Loucy (cell line): ENCODE results near the gene STAT5B.

Experiments used
- EZH2phosphoT487 ChIP-seq: fragments of 200-600 bp; IDR thresholded peaks from 2 replicates; pipeline ENCODE4 v1.6.1; 2018; ENCODE audit warnings: antibody characterized with exemption, mild to moderate bottlenecking, moderate library complexity, borderline replicate concordance
- TF ChIP-seq, protein P1 (sequence below): fragments of 200-600 bp; sonication (generic); conservative IDR thresholded peaks from 2 replicates; pipeline ENCODE4 v1.5.1; 2014; ENCODE audit warnings: mild to moderate bottlenecking, antibody characterized with exemption, low read length

DNA sequence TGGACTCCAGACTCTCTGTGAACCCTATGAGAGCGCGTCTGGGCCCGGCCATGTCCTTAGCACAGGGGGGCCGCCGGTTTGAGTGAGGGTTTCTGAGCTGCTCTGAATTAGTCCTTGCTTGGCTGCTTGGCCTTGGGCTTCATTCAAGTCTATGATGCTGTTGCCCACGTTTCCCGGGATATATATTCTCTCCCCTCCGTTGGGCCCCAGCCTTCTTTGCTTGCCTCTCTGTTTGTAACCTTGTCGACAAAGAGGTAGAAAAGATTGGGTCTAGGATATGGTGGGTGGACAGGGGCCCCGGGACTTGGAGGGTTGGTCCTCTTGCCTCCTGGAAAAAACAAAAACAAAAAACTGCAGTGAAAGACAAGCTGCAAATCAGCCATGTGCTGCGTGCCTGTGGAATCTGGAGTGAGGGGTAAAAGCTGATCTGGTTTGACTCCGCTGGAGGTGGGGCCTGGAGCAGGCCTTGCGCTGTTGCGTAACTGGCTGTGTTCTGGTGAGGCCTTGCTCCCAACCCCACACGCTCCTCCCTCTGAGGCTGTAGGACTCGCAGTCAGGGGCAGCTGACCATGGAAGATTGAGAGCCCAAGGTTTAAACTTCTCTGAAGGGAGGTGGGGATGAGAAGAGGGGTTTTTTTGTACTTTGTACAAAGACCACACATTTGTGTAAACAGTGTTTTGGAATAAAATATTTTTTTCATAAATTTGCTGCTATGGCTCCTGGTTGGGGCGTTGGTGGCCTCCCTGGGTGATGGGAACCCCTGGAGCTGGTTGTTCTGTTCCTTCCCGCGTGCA lies 35.2 kb upstream of the STAT5B start:
- TF ChIP-seq, protein P1, sequence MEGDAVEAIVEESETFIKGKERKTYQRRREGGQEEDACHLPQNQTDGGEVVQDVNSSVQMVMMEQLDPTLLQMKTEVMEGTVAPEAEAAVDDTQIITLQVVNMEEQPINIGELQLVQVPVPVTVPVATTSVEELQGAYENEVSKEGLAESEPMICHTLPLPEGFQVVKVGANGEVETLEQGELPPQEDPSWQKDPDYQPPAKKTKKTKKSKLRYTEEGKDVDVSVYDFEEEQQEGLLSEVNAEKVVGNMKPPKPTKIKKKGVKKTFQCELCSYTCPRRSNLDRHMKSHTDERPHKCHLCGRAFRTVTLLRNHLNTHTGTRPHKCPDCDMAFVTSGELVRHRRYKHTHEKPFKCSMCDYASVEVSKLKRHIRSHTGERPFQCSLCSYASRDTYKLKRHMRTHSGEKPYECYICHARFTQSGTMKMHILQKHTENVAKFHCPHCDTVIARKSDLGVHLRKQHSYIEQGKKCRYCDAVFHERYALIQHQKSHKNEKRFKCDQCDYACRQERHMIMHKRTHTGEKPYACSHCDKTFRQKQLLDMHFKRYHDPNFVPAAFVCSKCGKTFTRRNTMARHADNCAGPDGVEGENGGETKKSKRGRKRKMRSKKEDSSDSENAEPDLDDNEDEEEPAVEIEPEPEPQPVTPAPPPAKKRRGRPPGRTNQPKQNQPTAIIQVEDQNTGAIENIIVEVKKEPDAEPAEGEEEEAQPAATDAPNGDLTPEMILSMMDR: no peak
- no peak for TF ChIP-seq EZH2phosphoT487
